IMR-90 (cell line): ENCODE results near the gene CLIC1.

Source experiments
- CTCF ChIP-seq: conservative IDR thresholded peaks from 2 replicates; pipeline ENCODE4 v1.5.1; 2012; ENCODE audit warnings: mild to moderate bottlenecking, low read depth, low read length, improper control_type of control experiment
- MAFK ChIP-seq: IDR thresholded peaks from 2 replicates; pipeline ENCODE4 v1.6.1; 2012; ENCODE audit warnings: low read depth, low read length, improper control_type of control experiment

GRCh38 chr6:31775184-31775583, 38.9 kb upstream of the CLIC1 start:
- TF ChIP-seq MAFK (no peak), CTCF (no peak)
